WTC11 (cell line): ENCODE data around the gene DAB1. TPM values are rescaled to one million over a fixed set of nuclear protein-coding genes. Genes with fewer than 3 reads are reported as not detected.

Source experiments
- ATAC-seq: fragments of 200-7000 bp; cut with Tn5 transposase; 2 replicates; pipeline ENCODE4 v1.10.0; 2021; ENCODE audit warnings: mild to moderate bottlenecking, moderate library complexity
- CTCF ChIA-PET: fragments of 300-600 bp; sonication (Branson Sonifier 250); formaldehyde crosslinking; loops from one replicate; lab custom pipeline; 2021; ENCODE audit warnings: antibody characterized with exemption; lab: Charles Lee
- POLR2A ChIA-PET: fragments of 350-600 bp; sonication (Branson Sonifier 250); formaldehyde crosslinking; loops from one replicate; lab custom pipeline; 2021; ENCODE audit warnings: antibody characterized with exemption; lab: Charles Lee
- DNase-seq: peaks from one replicate; pipeline ENCODE4 v3.0.0; 2021; ENCODE audit warnings: low spot score
- H3K27ac Mint-ChIP-seq: 2 replicates; pipeline ENCODE4 v1.8.0; 2021; ENCODE audit warnings: mixed read lengths
- H3K27me3 Mint-ChIP-seq: 2 replicates; pipeline ENCODE4 v1.8.0; 2021; ENCODE audit warnings: low read depth, mild to moderate bottlenecking, moderate library complexity, mixed read lengths
- H3K36me3 Mint-ChIP-seq: 2 replicates; pipeline ENCODE4 v1.8.0; 2021; ENCODE audit warnings: mixed read lengths
- H3K4me1 Mint-ChIP-seq: 2 replicates; pipeline ENCODE4 v1.8.0; 2022; ENCODE audit warnings: mixed read lengths
- H3K4me3 Mint-ChIP-seq: 2 replicates; pipeline ENCODE4 v1.8.0; 2021; ENCODE audit warnings: mild to moderate bottlenecking, moderate library complexity, mixed read lengths
- H3K9me3 Mint-ChIP-seq: 2 replicates; pipeline ENCODE4 v1.8.0; 2021; ENCODE audit warnings: mixed read lengths
- GRHL2 ChIP-seq: fragments of 250-450 bp; sonication (Bioruptor Pico); IDR thresholded peaks from 2 replicates; pipeline ENCODE4 v1.8.0; 2022; ENCODE audit warnings: mild to moderate bottlenecking, moderate library complexity; ENCODE audit not compliant: insufficient replicate concordance, severe bottlenecking
- GTF2I ChIP-seq: fragments of 250-450 bp; sonication (Bioruptor Pico); conservative IDR thresholded peaks from 2 replicates; pipeline ENCODE4 v1.4.0; 2021; ENCODE audit warnings: mild to moderate bottlenecking
- NFYB ChIP-seq: sonication (generic); formaldehyde crosslinking; conservative IDR thresholded peaks from 2 replicates; pipeline ENCODE4 v1.8.0; 2022; ENCODE audit warnings: low read depth, missing genetic modification reagents
- TEAD1 ChIP-seq: sonication (generic); formaldehyde crosslinking; IDR thresholded peaks from 2 replicates; pipeline ENCODE4 v1.8.0; 2022; ENCODE audit warnings: mild to moderate bottlenecking, missing genetic modification reagents
- TP53 ChIP-seq: sonication (generic); formaldehyde crosslinking; IDR thresholded peaks from 2 replicates; pipeline ENCODE4 v1.8.1; 2023; ENCODE audit warnings: mild to moderate bottlenecking, missing genetic modification reagents
- ZBTB21 ChIP-seq: sonication (generic); formaldehyde crosslinking; IDR thresholded peaks from 2 replicates; pipeline ENCODE4 v1.8.1; 2023; ENCODE audit warnings: mild to moderate bottlenecking, missing genetic modification reagents, borderline replicate concordance
- ZNF396 ChIP-seq: fragments of 250-450 bp; sonication (Bioruptor Pico); IDR thresholded peaks from 2 replicates; pipeline ENCODE4 v1.8.0; 2021; ENCODE audit warnings: mild to moderate bottlenecking, moderate library complexity, borderline replicate concordance
- total RNA-seq: library from RNA; stranded (reverse); gene quantifications from 3 replicates; pipeline ENCODE4 v1.2.3, GENCODE V29; 2021
- TF ChIP-seq, protein P1 (sequence below): fragments of 200-600 bp; IDR thresholded peaks from 2 replicates; pipeline ENCODE4 v1.8.0; 2022; ENCODE audit warnings: antibody characterized with exemption
- TF ChIP-seq, protein P2 (sequence below): fragments of 250-450 bp; sonication (Bioruptor Pico); IDR thresholded peaks from 2 replicates; pipeline ENCODE4 v1.9.0; 2021; ENCODE audit warnings: moderate library complexity, mild to moderate bottlenecking, inconsistent platforms, borderline replicate concordance
- TF ChIP-seq, protein P3 (sequence below): sonication (generic); formaldehyde crosslinking; IDR thresholded peaks from 2 replicates; pipeline ENCODE4 v1.8.0; 2023; ENCODE audit warnings: missing genetic modification reagents, mild to moderate bottlenecking, borderline replicate concordance
- TF ChIP-seq, protein P4 (sequence below): sonication (generic); formaldehyde crosslinking; IDR thresholded peaks from 2 replicates; pipeline ENCODE4 v1.8.1; 2023; ENCODE audit warnings: mild to moderate bottlenecking, moderate library complexity, missing genetic modification reagents
- TF ChIP-seq, protein P5 (sequence below): fragments of 250-450 bp; sonication (Bioruptor Pico); IDR thresholded peaks from 2 replicates; pipeline ENCODE4 v1.9.0; 2021; ENCODE audit warnings: mild to moderate bottlenecking
- TF ChIP-seq, protein P6 (sequence below): sonication (generic); formaldehyde crosslinking; IDR thresholded peaks from 2 replicates; pipeline ENCODE4 v1.8.1; 2022; ENCODE audit warnings: mild to moderate bottlenecking, moderate library complexity, missing genetic modification reagents
- TF ChIP-seq, protein P7 (sequence below): sonication (generic); formaldehyde crosslinking; IDR thresholded peaks from 2 replicates; pipeline ENCODE4 v1.8.1; 2022; ENCODE audit warnings: mild to moderate bottlenecking, missing genetic modification reagents, moderate library complexity, borderline replicate concordance
- TF ChIP-seq, protein P8 (sequence below): sonication (generic); formaldehyde crosslinking; IDR thresholded peaks from 2 replicates; pipeline ENCODE4 v1.8.1; 2023; ENCODE audit warnings: mild to moderate bottlenecking, missing genetic modification reagents, borderline replicate concordance
- TF ChIP-seq, protein P9 (sequence below): sonication (generic); formaldehyde crosslinking; IDR thresholded peaks from 2 replicates; pipeline ENCODE4 v1.8.0; 2022; ENCODE audit warnings: mild to moderate bottlenecking, missing genetic modification reagents

DAB1 gene
- total RNA-seq, 1 experiment from 2014 or later = 10.7 TPM

DNA sequence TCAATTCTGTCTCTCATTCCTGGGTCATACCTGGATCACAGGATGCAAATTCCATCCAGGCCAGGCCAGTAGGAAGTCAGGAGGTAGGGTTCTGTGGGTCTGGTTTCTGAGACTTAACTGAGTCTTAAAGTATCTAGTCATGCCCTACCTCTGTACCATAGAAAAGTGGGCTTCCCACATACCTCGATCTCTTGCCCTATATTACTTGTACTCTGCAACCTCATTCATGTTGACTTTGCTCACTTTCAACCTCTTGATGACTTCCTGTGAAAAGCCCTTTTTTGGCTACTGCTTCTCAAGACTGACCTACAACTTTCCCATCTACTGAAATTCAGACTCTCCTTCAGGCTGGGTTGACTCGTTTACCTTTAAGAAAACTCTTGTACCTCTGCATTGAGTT, 329.1 kb downstream of the DAB1 start (continued):
- TF ChIP-seq, protein P1, sequence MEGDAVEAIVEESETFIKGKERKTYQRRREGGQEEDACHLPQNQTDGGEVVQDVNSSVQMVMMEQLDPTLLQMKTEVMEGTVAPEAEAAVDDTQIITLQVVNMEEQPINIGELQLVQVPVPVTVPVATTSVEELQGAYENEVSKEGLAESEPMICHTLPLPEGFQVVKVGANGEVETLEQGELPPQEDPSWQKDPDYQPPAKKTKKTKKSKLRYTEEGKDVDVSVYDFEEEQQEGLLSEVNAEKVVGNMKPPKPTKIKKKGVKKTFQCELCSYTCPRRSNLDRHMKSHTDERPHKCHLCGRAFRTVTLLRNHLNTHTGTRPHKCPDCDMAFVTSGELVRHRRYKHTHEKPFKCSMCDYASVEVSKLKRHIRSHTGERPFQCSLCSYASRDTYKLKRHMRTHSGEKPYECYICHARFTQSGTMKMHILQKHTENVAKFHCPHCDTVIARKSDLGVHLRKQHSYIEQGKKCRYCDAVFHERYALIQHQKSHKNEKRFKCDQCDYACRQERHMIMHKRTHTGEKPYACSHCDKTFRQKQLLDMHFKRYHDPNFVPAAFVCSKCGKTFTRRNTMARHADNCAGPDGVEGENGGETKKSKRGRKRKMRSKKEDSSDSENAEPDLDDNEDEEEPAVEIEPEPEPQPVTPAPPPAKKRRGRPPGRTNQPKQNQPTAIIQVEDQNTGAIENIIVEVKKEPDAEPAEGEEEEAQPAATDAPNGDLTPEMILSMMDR = no peak
- TF ChIP-seq, protein P2, sequence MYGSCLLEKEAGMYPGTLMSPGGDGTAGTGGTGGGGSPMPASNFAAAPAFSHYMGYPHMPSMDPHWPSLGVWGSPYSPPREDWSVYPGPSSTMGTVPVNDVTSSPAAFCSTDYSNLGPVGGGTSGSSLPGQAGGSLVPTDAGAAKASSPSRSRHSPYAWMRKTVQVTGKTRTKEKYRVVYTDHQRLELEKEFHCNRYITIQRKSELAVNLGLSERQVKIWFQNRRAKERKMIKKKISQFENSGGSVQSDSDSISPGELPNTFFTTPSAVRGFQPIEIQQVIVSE (CRISPR knock-in tag) = no peak
- TF ChIP-seq, protein P3, sequence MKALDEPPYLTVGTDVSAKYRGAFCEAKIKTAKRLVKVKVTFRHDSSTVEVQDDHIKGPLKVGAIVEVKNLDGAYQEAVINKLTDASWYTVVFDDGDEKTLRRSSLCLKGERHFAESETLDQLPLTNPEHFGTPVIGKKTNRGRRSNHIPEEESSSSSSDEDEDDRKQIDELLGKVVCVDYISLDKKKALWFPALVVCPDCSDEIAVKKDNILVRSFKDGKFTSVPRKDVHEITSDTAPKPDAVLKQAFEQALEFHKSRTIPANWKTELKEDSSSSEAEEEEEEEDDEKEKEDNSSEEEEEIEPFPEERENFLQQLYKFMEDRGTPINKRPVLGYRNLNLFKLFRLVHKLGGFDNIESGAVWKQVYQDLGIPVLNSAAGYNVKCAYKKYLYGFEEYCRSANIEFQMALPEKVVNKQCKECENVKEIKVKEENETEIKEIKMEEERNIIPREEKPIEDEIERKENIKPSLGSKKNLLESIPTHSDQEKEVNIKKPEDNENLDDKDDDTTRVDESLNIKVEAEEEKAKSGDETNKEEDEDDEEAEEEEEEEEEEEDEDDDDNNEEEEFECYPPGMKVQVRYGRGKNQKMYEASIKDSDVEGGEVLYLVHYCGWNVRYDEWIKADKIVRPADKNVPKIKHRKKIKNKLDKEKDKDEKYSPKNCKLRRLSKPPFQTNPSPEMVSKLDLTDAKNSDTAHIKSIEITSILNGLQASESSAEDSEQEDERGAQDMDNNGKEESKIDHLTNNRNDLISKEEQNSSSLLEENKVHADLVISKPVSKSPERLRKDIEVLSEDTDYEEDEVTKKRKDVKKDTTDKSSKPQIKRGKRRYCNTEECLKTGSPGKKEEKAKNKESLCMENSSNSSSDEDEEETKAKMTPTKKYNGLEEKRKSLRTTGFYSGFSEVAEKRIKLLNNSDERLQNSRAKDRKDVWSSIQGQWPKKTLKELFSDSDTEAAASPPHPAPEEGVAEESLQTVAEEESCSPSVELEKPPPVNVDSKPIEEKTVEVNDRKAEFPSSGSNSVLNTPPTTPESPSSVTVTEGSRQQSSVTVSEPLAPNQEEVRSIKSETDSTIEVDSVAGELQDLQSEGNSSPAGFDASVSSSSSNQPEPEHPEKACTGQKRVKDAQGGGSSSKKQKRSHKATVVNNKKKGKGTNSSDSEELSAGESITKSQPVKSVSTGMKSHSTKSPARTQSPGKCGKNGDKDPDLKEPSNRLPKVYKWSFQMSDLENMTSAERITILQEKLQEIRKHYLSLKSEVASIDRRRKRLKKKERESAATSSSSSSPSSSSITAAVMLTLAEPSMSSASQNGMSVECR (CRISPR knock-in tag) = no peak
- TF ChIP-seq, protein P4, sequence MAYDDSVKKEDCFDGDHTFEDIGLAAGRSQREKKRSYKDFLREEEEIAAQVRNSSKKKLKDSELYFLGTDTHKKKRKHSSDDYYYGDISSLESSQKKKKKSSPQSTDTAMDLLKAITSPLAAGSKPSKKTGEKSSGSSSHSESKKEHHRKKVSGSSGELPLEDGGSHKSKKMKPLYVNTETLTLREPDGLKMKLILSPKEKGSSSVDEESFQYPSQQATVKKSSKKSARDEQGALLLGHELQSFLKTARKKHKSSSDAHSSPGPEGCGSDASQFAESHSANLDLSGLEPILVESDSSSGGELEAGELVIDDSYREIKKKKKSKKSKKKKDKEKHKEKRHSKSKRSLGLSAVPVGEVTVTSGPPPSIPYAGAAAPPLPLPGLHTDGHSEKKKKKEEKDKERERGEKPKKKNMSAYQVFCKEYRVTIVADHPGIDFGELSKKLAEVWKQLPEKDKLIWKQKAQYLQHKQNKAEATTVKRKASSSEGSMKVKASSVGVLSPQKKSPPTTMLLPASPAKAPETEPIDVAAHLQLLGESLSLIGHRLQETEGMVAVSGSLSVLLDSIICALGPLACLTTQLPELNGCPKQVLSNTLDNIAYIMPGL (CRISPR knock-in tag) = no peak
- TF ChIP-seq, protein P5, sequence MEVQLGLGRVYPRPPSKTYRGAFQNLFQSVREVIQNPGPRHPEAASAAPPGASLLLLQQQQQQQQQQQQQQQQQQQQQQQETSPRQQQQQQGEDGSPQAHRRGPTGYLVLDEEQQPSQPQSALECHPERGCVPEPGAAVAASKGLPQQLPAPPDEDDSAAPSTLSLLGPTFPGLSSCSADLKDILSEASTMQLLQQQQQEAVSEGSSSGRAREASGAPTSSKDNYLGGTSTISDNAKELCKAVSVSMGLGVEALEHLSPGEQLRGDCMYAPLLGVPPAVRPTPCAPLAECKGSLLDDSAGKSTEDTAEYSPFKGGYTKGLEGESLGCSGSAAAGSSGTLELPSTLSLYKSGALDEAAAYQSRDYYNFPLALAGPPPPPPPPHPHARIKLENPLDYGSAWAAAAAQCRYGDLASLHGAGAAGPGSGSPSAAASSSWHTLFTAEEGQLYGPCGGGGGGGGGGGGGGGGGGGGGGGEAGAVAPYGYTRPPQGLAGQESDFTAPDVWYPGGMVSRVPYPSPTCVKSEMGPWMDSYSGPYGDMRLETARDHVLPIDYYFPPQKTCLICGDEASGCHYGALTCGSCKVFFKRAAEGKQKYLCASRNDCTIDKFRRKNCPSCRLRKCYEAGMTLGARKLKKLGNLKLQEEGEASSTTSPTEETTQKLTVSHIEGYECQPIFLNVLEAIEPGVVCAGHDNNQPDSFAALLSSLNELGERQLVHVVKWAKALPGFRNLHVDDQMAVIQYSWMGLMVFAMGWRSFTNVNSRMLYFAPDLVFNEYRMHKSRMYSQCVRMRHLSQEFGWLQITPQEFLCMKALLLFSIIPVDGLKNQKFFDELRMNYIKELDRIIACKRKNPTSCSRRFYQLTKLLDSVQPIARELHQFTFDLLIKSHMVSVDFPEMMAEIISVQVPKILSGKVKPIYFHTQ (CRISPR knock-in tag) = no peak
- TF ChIP-seq TP53 (CRISPR knock-in tag) (no peak), NFYB (CRISPR knock-in tag) (no peak)

DNA sequence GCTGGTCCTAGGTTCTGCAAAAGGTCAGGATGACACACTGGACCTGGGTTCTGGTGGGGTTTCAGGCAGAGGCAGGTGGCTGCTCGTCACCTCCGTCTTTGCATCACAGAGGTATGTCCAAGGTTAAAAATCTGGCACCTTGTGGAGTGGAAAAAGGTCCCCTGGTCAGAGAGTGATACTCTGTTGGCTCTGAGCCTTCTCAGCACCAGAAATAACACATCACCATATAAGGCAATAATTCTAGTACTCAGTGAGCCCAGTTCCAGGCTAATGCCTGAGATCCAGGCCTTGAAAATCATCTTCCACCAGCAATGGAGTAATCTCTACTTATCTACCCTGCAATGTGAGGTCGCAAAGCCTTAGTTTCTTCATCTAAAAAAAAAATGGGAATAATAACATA, 330.7 kb downstream of the DAB1 start:
- POLR2A ChIA-PET = no interaction called here
- no peaks in the 10 kb centered on the region for H3K27me3 Mint-ChIP-seq
- H3K9me3 Mint-ChIP-seq = no peaks in the 10 kb centered on the region
- CTCF ChIA-PET = no interaction called here
- DNase-seq = no peak
- no peaks in the 10 kb centered on the region for H3K36me3 Mint-ChIP-seq
- H3K27ac Mint-ChIP-seq = no peak overlapping the region
- no peak for ATAC-seq
- H3K4me1 Mint-ChIP-seq = peaks cover 12% of the 10 kb centered on the region
- H3K4me3 Mint-ChIP-seq = no peak overlapping the region
- no peak for TF ChIP-seq TEAD1
- TF ChIP-seq, protein P6, sequence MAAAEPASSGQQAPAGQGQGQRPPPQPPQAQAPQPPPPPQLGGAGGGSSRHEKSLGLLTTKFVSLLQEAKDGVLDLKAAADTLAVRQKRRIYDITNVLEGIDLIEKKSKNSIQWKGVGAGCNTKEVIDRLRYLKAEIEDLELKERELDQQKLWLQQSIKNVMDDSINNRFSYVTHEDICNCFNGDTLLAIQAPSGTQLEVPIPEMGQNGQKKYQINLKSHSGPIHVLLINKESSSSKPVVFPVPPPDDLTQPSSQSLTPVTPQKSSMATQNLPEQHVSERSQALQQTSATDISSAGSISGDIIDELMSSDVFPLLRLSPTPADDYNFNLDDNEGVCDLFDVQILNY (CRISPR knock-in tag) = no peak
- TF ChIP-seq ZBTB21 (CRISPR knock-in tag) = no peak
- no peak for TF ChIP-seq ZNF396 (CRISPR knock-in tag)
- TF ChIP-seq, protein P7, sequence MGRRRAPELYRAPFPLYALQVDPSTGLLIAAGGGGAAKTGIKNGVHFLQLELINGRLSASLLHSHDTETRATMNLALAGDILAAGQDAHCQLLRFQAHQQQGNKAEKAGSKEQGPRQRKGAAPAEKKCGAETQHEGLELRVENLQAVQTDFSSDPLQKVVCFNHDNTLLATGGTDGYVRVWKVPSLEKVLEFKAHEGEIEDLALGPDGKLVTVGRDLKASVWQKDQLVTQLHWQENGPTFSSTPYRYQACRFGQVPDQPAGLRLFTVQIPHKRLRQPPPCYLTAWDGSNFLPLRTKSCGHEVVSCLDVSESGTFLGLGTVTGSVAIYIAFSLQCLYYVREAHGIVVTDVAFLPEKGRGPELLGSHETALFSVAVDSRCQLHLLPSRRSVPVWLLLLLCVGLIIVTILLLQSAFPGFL (CRISPR knock-in tag) = no peak
- no peak for TF ChIP-seq GRHL2 (CRISPR knock-in tag)
- no peak for TF ChIP-seq GTF2I (CRISPR knock-in tag)
- TF ChIP-seq, protein P8, sequence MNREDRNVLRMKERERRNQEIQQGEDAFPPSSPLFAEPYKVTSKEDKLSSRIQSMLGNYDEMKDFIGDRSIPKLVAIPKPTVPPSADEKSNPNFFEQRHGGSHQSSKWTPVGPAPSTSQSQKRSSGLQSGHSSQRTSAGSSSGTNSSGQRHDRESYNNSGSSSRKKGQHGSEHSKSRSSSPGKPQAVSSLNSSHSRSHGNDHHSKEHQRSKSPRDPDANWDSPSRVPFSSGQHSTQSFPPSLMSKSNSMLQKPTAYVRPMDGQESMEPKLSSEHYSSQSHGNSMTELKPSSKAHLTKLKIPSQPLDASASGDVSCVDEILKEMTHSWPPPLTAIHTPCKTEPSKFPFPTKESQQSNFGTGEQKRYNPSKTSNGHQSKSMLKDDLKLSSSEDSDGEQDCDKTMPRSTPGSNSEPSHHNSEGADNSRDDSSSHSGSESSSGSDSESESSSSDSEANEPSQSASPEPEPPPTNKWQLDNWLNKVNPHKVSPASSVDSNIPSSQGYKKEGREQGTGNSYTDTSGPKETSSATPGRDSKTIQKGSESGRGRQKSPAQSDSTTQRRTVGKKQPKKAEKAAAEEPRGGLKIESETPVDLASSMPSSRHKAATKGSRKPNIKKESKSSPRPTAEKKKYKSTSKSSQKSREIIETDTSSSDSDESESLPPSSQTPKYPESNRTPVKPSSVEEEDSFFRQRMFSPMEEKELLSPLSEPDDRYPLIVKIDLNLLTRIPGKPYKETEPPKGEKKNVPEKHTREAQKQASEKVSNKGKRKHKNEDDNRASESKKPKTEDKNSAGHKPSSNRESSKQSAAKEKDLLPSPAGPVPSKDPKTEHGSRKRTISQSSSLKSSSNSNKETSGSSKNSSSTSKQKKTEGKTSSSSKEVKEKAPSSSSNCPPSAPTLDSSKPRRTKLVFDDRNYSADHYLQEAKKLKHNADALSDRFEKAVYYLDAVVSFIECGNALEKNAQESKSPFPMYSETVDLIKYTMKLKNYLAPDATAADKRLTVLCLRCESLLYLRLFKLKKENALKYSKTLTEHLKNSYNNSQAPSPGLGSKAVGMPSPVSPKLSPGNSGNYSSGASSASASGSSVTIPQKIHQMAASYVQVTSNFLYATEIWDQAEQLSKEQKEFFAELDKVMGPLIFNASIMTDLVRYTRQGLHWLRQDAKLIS (CRISPR knock-in tag) = no peak
- TF ChIP-seq, protein P9, sequence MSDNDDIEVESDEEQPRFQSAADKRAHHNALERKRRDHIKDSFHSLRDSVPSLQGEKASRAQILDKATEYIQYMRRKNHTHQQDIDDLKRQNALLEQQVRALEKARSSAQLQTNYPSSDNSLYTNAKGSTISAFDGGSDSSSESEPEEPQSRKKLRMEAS (CRISPR knock-in tag) = no peak
